GM19239 (cell line): ENCODE data around the gene LCN15.
"Not testable (repeated sequence)": the region's sequence is repeated elsewhere in the genome, so short reads cannot be mapped to it uniquely, and the experiment has no call there.

Experiments
- DNase-seq: peaks from one replicate; pipeline ENCODE4 v3.0.0; 2011; ENCODE audit warnings: low spot score; ENCODE audit not compliant: insufficient read length
- FAIRE-seq: peaks from 2 replicates; lab custom pipeline; 2011; peaks lifted over from hg19 to GRCh38; lab: Jason Lieb, UNC

Gene LCN15

GRCh38 chr9:136777359-136777758 lies 13.0 kb upstream of the LCN15 start:
- no peak for DNase-seq
- no peak for FAIRE-seq

- DNase-seq (no peak), FAIRE-seq (no peak)
Observed at GRCh38 chr9:136776947-136777346, 12.6 kb upstream of the LCN15 start.

- no peak for FAIRE-seq
Observed at GRCh38 chr9:136775191-136775590, 10.9 kb upstream of the LCN15 start.

GRCh38 chr9:136774416-136775045 lies 10.2 kb upstream of the LCN15 start:
- DNase-seq (no peak), FAIRE-seq (no peak)

More at GRCh38 chr9:136775191-136775590, 10.9 kb upstream of the LCN15 start:
- DNase-seq: no peak

GRCh38 chr9:136773386-136774044 lies 9.2 kb upstream of the LCN15 start:
- no peak for DNase-seq

GRCh38 chr9:136771907-136772415 lies 7.6 kb upstream of the LCN15 start:
- DNase-seq (no peak), FAIRE-seq (no peak)

More at GRCh38 chr9:136773386-136774044, 9.2 kb upstream of the LCN15 start:
- peak; percentile 8 for FAIRE-seq

GRCh38 chr9:136769710-136770191 lies 5.4 kb upstream of the LCN15 start:
- no peak for FAIRE-seq
- DNase-seq: peak; percentile 85

GRCh38 chr9:136766410-136767120 lies 2.2 kb upstream of the LCN15 start:
- DNase-seq: not testable (repeated sequence)
- peak; percentile 88 for FAIRE-seq

GRCh38 chr9:136765745-136766409 lies 1.6 kb upstream of the LCN15 start:
- FAIRE-seq: peak; percentile 69
- DNase-seq: not testable (repeated sequence)

GRCh38 chr9:136765041-136765440 lies 723 bp upstream of the LCN15 start:
- FAIRE-seq (no peak), DNase-seq (no peak)

- DNase-seq: no peak
- no peak for FAIRE-seq
Observed at GRCh38 chr9:136763649-136764035, 676 bp downstream of the LCN15 start.

- DNase-seq: no peak
Observed at GRCh38 chr9:136762915-136763648, 1.2 kb downstream of the LCN15 start.

GRCh38 chr9:136762221-136762691 lies 2.1 kb downstream of the LCN15 start:
- FAIRE-seq (no peak), DNase-seq (no peak)

More at GRCh38 chr9:136762915-136763648, 1.2 kb downstream of the LCN15 start:
- FAIRE-seq: no peak

- DNase-seq: no peak
- no peak for FAIRE-seq
Observed at GRCh38 chr9:136761545-136761981, 2.8 kb downstream of the LCN15 start.

- DNase-seq: not testable (repeated sequence)
- peak; percentile 57 for FAIRE-seq
Observed at GRCh38 chr9:136760834-136761544, 3.3 kb downstream of the LCN15 start.

- DNase-seq (no peak), FAIRE-seq (no peak)
Observed at GRCh38 chr9:136760424-136760823, 3.9 kb downstream of the LCN15 start.

GRCh38 chr9:136759436-136760325 lies 4.6 kb downstream of the LCN15 start:
- no peak for FAIRE-seq
- no peak for DNase-seq

- FAIRE-seq (no peak), DNase-seq (no peak)
Observed at GRCh38 chr9:136759001-136759400, 5.3 kb downstream of the LCN15 start.
